IPS-NIHi11 (cell line): Measurements from ENCODE around the gene NATD1.

Experiments used
- DNase-seq: peaks from one replicate; pipeline ENCODE4 v3.0.0; 2012; ENCODE audit warnings: mixed read lengths, low spot score

NATD1 gene

GRCh38 chr17:21289902-21290571 lies 36.8 kb upstream of the NATD1 start:
- no peak for DNase-seq

- no peak for DNase-seq
Measured at GRCh38 chr17:21289175-21289901, 36.1 kb upstream of the NATD1 start.

GRCh38 chr17:21288571-21289017 lies 35.4 kb upstream of the NATD1 start:
- no peak for DNase-seq

GRCh38 chr17:21287703-21288449 lies 34.7 kb upstream of the NATD1 start:
- DNase-seq, result peak; percentile 59

GRCh38 chr17:21286909-21287702 lies 33.9 kb upstream of the NATD1 start:
- DNase-seq, result no peak

- no peak for DNase-seq
Measured at GRCh38 chr17:21286066-21286770, 33.0 kb upstream of the NATD1 start.

GRCh38 chr17:21285164-21286065 lies 32.2 kb upstream of the NATD1 start:
- no peak for DNase-seq

- peak; percentile 97 for DNase-seq
Measured at GRCh38 chr17:21284319-21285163, 31.3 kb upstream of the NATD1 start, which contains the start of gene MAP2K3. Gene MAP2K3, plus strand, starts transcription at chr17:21284711. Its CDS starts 210 bp downstream, at chr17:21284921.

- DNase-seq, result no peak
Measured at GRCh38 chr17:21283482-21284318, 30.5 kb upstream of the NATD1 start.

GRCh38 chr17:21282850-21283249 lies 29.6 kb upstream of the NATD1 start:
- DNase-seq, result no peak

- DNase-seq, result no peak
Measured at GRCh38 chr17:21282231-21282630, 29.0 kb upstream of the NATD1 start.

- DNase-seq, result peak; percentile 85
Measured at GRCh38 chr17:21280081-21280518, 26.9 kb upstream of the NATD1 start.

- no peak for DNase-seq
Measured at GRCh38 chr17:21279582-21279981, 26.4 kb upstream of the NATD1 start.

- DNase-seq, result no peak
Measured at GRCh38 chr17:21279198-21279535, 26.0 kb upstream of the NATD1 start.

GRCh38 chr17:21278450-21279197 lies 25.4 kb upstream of the NATD1 start:
- DNase-seq, result no peak

GRCh38 chr17:21277332-21277731 lies 24.1 kb upstream of the NATD1 start:
- no peak for DNase-seq

GRCh38 chr17:21276264-21276588 lies 23.0 kb upstream of the NATD1 start:
- DNase-seq, result no peak
